HG02759 (cell line): ENCODE data around the gene LRRC63.
"Not testable (repeated sequence)": the region's sequence is repeated elsewhere in the genome, so short reads cannot be mapped to it uniquely, and the experiment has no call there.

ENCODE experiments used
- ATAC-seq: cut with Tn5 transposase; IDR thresholded peaks from one replicate; pipeline ENCODE4 v1.9.1; 2021; ENCODE audit warnings: mild to moderate bottlenecking, moderate library complexity; ENCODE audit not compliant: unreplicated experiment

LRRC63 gene

DNA sequence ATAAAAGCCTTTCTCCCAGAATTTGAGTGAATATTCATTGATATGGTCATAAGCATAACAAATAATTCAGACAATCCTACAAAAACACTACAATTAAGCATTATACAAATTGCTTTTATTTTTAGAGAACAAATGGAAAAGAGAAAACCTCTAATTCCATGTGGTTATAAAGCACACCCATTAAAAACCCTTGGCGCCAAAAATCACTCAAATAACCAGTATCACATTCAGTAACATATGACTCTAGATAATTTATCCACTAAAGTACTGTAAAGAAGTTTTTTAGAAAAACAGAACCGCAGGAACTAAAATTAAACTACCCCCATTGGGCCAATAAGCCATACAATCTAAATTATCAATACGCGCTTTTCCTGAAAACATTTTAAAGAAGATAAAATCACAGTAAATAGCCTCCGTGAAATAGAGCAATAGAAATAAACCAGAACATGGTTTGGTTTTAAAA, 30.3 kb upstream of the LRRC63 start:
- ATAC-seq: no peak

DNA sequence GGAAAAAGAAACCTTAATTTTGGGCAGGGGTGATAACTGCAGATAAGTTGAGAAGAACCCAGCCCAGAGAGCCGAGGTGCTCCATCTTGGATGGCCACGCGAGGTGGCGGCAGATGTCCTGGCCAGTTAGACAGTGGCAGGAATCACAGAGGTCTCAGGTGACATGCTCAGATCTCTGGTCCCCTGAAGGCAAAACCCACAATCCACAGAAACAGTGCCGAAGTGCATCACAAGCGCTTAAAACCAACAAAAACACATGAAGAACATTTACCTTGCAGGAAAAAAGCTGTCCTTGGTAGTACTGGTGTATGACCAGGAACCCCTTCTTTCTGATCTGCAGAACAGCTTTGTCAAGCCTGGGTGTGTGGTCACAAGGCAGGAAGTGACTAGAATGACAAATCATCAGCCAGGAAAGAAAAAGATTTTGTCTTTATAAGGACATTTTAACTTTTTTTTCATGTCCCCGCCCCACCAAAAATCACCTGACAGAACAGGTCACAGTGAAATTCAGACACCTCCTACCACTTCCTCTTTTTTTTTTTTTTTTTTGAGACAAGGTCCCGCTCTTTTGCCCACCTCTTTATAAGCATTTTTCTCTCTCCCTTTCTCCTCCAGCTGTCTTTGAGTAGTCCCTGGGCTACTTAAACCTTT, 29.8 kb upstream of the LRRC63 start, which contains the start of gene LCP1:
LCP1 (minus strand) TSS at position 338 of the 651 bp plus-strand sequence. CDS start 22,515 bp downstream, outside the sequence.
- peak; percentile 67 for ATAC-seq

DNA sequence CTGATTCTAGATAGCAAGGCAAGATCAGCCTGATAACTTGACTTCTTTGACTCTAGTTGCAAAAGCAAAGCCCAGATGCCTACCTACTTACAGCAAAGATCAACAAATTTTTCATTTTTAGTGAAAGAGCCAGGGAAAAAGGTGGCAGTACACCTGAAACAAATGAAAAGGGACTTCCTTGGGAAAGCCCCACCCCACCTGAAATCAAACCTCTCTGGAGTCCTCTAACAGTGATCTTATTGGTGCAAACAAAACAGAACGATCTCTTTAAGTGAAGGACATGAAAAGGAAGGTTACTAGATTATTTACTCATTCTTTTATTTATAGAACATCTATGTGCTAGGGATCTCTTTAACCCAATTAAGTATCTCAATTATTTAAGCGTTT, 29.2 kb upstream of the LRRC63 start:
- ATAC-seq: peak; percentile 7

DNA sequence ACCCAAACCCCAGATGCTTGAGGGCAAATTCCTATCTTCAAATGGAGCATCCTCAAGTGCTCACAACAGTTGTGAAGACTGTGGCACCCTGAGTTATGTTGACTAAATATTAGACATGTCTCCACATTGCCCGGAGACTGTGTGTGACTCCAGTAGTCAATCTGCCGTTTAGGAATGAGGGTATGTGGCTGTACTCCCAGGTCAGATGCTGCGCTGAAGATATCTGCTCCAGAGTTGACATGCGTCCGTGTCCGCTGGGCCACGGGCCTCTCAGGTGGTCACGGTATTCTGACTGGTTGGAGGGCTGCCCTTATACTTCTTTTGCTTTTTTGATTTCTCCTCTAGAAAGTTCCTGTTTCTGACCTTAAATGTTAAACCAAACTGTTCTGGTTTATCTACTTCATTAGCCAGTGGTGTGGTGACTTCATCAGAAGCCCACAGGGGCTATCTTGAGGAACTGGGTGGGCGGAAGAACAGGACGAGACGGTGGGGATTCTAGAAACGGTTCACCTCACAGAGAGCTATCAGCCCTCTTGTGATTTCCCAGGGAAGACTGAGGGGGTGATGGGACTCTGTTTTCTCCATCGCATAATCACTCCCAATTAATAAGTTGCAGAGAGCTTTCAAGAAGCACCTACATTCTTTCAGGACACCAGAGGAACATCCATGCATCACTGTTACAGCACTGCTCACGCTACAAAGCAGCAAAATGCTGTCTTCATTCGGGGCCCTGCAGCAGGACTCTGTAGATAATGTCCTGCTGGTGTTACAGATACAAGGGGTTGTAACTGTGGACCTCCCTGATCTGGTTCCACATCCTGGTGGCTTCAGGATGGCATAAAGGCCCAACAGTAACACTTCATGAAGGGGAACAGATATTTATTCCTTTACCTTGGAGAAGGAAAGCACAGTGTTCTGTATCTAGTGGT, 28.4 kb upstream of the LRRC63 start:
- no peak for ATAC-seq

DNA sequence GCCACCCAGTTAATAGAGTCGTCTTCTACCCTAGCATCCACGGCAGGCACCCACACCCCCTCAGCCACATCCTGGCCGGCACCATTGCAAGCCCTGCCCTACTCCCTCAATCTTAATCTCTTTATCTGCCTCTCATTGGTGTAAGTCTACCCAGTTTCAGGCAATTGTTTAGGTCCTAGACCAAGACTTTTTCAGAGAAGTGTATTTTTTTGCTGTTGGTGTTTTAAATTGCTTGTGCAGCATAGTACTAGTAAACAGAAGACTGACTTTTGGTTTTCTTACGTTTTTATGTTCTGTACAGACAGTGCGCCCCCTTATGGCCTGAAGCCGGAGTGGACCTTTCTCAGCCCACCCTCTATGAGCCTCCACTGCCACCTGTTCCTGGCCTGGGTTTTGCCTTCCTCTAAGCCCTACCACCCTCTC, 27.4 kb upstream of the LRRC63 start:
- peak; percentile 44 for ATAC-seq

DNA sequence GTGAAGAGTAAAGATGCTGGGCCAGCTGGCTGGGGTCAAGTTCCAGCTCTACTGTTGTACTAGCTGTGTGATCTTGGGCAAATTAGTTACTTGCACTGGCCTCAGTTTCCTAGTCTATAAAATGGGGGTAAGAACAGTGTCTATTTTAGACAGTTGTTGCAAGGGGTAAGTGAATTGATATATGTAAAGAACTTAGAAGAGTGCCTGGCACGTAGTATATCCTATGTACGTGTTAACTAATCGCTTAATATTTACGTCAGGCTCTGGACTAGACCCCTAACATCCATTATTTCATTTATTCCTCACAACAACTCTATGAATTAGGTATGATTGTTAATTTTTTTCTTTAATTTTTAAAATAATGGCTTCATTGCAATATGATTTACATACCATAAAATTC, 26.1 kb upstream of the LRRC63 start:
- no peak for ATAC-seq

DNA sequence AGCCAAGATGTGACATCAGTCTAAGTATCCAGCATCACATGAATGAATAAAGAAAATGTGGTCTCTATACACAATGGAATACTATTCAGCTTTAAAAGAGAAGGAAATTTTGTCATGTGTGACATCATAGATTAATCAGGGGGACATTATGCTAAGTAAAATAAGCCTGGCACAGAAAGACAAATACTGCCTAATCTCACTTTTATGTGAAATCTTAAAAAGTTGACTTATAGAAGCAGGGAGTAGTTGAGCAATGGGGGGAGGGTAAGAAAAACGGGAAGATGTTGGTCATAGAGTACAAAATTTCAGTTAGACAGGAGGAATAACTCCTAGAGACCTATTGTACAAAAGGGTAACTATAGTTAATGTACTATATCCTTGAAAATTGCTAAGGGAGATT, 19.3 kb upstream of the LRRC63 start:
- no peak for ATAC-seq

DNA sequence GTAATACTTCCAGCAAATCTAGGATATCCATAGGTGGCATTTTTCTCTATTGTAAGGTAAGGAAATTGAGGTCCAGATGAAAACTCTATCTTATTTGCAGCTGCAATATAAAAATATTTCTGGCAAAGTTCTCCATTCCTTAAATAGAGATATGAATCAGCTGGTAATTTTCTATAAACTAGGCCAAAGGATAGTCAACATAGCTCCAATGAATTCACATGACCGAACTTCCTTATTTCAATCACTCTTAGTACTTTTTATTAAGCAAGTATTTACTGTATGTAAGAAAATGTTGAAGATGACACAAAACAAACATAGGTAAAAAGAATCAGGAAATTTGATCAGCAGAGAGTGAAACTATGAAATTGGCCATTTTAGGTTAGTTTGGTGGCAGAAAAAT, 16.7 kb upstream of the LRRC63 start:
- no peak for ATAC-seq

DNA sequence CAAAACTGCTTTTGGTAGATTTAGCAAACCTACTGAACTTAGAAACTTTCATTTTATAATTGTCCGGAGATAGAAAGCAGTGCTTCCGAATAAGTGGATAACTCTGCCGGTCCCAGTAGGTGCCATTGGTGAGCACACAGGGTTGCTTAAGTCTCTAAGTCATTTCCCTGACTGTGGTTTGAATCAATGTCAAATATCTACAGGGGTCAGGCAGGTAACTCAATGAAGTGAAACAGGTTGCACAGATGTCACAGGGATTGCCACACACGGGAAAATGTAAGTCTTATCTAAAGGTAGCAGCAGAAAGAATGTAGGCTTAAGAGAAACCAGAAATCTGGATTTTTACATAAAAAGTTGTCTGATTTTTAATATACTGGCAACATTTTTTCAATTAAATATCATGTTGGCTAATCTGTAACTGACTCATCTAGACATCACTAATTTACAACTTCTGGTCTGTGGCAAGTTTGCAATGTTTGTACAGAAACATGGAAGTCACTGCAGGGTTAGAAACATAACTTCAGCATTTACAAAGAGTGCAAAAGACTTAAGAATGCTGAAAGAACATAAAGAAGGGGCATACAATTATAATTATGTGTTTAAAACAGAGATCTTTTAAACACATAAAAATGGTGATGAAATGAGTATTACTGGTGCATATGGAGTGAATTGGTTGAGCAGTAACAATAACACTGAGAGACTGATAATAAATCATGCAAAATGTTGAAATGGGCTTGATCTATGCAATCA, 14.3 kb upstream of the LRRC63 start:
- no peak for ATAC-seq

DNA sequence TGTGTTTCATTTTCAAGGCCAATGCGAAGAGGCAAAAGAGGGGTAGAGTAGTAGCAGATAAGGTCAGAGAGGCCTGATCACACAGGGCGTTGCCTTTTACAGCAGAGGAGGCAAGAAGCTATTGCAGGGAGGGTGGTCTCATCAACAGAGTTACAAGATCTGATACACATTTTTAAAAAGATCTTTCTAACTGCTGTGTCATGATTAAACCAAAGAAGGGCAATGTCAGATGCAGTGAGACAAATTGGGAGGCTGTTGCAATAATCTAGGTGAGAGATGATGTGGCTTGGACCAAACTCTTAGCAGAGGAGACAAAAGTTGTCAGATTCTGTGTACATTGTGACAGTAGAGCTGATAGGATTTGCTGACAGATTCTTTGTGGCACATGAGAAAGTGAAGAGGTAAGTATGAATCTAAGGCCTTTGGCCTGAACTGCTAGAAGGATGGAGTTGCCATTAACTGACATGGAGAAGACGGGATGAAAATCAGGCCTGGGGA, 13.0 kb upstream of the LRRC63 start:
- no peak for ATAC-seq

DNA sequence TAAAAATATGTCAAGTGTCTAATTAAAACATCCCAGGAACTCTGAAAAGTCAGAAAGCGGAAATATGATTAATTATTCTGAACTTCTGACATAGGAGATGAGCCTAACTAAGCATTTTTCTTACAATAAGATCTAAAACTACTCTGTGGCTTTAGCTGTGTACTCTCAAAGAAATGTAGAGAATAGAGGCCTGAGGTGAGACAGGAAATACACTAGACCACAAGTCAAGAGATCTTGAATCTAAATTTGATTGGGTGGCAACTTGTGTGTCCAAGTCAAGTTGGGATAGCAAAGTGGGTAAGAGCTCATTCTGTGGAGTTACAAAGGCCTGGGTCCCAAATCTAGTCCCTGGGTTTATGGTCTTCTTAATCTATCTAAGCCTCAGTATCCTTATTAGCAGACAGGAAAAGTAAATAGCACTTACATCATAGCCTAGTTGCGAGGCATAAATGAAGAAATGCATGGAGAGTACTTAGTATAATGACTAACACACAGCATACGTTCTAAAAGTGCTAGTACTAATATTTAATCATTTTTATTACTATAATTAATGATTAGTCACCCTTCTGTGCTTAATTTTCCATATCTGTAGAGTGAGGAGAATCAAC, 9.4 kb upstream of the LRRC63 start:
- no peak for ATAC-seq

DNA sequence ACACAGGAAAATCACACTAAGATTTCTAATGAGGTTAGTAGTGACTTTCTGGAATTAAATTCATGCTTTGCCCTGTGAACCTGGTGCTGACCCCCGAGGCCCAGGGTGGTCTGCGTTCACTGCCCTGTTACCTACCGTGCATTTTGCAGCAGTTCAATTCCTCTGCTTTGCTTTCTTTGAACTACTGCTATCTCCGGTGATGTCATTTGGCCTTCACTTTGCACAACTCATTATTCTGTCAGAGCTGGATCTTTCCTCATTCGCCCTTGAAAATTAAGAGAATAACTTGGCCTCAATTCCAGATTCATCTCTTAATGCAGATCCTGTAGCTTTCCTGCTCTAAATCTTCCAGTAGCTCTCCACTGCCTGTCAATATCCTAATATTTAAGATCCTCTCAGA, 8.8 kb upstream of the LRRC63 start:
- no peak for ATAC-seq

DNA sequence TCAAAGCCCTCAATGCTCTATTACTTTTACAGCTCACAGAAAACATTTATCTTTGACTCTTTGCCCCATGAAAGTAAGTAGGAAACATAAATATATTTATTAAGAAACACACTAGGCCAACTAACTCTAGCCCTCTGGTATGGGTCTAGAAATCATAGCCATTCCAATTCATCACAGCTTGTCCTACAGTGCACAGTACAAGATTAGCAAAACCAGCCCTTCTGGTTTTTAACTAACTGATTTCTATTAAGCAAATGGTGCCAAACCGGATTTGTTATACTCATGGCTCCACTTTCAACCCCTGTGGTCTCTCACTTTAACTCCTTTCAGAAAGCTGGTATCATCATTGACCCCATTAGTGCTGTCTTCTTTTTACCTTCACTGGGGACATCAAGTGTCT, 5.6 kb upstream of the LRRC63 start:
- no peak for ATAC-seq

DNA sequence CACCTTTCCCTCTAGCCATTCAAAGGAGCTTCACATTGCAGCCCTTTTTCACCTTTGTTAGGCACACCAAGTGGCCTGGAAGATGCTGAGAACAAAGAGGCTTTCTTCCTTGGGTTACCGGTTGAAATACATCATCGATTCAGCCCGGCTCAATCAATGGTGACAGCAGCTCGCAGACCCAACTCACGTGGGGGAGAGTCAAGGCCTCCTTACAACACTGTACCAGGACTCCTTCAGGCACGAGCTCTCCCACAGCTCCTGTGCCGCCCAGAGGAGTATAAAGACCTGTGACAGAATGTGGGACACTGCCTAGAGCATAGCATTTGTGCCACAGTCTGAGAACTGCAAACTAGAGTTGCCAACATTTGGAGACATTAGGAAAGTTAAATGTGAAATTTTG, 3.9 kb upstream of the LRRC63 start:
- no peak for ATAC-seq

DNA sequence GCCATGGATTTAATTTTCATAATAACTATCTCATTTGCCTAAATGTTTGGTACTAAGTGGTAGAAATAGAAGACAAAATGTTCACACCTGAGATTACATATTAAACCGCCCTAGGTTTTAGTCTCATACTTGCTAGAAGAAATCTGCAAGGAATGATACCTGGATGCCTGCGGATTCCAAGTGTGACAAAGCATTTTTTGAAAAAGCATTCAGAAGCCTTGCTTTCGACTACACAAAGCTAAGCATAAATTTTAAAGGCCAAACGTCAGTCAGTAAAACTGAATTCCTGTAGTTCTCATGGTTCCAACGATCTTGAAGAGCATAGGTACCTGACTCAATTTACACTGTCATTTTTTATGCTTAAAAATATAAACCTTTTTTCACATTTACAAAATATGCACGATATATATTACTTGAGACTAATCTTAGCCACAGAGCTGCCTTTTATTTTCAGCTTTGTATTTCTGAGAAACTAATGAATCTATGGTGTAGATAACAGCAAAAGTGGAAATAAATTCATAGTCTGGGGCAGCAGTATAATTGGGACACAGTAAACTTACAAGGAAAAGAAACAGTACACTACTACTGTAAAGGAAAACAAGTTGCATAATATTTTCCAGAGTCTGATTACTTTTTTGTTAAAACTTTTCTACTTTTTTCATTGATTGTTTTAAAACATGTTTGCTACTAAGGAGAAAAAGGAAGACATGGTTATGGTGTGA, 1.2 kb upstream of the LRRC63 start:
- ATAC-seq: no peak

DNA sequence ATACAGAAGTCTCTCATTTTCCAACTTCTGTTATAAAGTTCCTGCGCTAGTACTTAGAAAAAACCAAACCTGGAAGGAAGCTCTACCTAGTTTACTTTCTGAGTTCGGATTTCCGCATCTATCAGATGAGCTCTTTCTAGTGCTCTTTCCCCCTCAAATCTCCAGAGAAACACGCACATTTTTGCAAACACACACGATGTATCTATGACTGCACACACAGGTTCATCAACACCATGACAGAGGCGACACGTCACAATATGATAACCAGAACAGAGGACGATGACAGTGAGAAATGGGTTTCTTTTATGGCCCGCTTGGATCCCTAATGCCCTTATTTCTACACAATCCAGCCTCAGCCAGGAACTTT, 629 bp upstream of the LRRC63 start:
- ATAC-seq: peak; percentile 23

DNA sequence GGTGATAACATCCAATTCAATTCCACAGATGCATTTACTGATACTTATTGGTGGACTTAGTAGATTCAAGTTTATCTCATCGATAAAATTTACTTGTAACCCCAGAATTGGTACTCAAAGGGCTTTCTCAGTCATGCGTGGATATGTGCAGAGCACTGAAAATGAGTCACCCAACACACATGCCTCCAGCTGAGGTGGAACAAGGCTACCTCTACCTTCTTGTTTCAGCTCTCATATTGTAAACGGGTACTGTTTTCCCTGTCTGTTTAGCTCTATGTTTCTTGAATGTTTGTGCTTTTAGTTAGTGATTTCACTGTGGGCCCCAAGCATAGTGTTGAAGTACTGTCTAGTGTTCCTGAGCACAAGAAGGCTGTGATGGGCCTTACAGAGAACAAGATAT, 1.5 kb downstream of the LRRC63 start:
- no peak for ATAC-seq

DNA sequence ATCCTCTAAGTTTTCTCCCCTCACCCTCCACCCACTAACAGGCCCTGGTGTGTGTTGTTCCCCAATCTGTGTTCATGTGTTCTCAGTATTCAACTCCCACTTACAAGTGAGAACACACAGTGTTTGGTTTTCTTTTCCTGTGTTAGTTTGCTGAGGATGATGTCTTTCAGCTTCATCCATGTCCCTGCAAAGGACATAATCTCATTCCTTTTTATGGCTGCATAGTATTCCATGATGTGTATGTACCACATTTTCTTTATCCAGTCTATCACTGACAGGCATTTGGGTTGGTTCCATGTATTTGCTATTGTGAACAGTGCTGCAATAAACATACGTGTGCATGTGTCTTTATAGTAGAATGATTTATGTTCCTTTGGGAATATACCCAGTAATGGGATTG, 3.0 kb downstream of the LRRC63 start:
- not testable (repeated sequence) for ATAC-seq

DNA sequence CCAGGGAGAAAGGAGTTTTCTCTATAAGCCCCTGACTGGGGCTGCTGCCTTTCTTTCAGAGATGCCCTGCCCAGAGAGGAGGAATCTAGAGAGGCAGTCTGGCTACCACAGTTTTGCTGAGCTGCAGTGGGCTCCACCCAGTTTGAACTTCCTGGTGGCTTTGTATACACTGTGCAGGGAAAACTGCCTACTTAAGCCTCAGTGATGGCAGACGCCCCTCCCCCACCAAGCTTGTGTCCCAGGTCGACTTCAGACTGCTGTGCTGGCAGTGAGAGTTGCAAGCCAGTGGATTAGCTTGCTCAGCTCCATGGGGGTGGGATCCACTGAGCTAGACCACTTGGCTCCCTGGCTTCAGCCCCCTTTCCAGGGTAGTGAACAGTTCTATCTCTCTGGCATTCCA, 8.5 kb downstream of the LRRC63 start:
- not testable (repeated sequence) for ATAC-seq

DNA sequence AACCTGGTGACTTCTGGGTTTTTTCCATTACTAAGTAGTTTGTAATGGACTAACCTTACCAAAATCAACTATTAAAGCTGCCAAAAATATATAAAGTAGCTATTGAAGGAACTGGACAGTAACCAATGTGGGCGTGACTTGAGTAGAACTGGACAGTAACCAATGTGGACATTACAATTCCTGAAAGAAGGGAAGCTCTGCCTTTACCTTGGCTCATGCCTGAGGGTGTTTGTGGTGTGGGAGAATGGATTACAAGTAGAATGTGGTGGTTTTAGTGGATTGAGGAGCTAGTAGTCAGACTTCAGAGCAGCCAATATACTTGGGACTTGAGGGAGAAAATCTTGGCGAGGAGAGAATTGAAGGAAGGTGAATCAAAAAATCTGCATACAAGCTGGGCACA, 17.5 kb downstream of the LRRC63 start:
- ATAC-seq: no peak
